Adipose tissue (tissue), 3 donors: Measurements from ENCODE around the gene FPR3. TPM values are rescaled to one million over a fixed set of nuclear protein-coding genes. Genes with fewer than 3 reads are reported as not detected.
"Not testable (repeated sequence)": the region's sequence is repeated elsewhere in the genome, so short reads cannot be mapped to it uniquely, and the experiment has no call there.

Source experiments
- H3K27ac ChIP-seq: one replicate; pipeline ENCODE4 v1.5.1; 2013; ENCODE audit warnings: low read depth, low read length
- WGBS, 3 donors: extraction: QIAGEN DNeasy Blood & Tissue Kit; methylation state at CpG; one replicate each; pipeline ENCODE4 v1.1.7; 2013; 5-methylcytosine and 5-hydroxymethylcytosine counted together
- polyA plus RNA-seq, 3 donors: library from polyadenylated mRNA; stranded (reverse); fragments of 200-250 nt; gene quantifications; one replicate each; pipeline ENCODE4 v1.2.3, GENCODE V29; 2013
- donor health status: healthy with polysubstance abuse.
- donor health status: Bipolar disorder and iron deficiency.
- donor health status: healthy.

FPR3 gene
- polyA plus RNA-seq, 3 donors: 0.67 to 4.5 (median 1.6) TPM

- no peak overlapping the region for H3K27ac ChIP-seq
- 46 to 69% (median 49%) methylated on average over 7 of the region's 7 CpGs for WGBS, 3 donors
Observed at GRCh38 chr19:51800473-51801244, 5.7 kb downstream of the FPR3 start.

- WGBS, 3 donors: 70 to 82% (median 71%) methylated on average over 2 of the region's 2 CpGs
- no peak overlapping the region for H3K27ac ChIP-seq
Observed at GRCh38 chr19:51802775-51803174, 7.8 kb downstream of the FPR3 start.

GRCh38 chr19:51803519-51803918, 8.6 kb downstream of the FPR3 start:
- H3K27ac ChIP-seq: no peak overlapping the region
- 70 to 79% (median 76%) methylated on average over 4 of the region's 4 CpGs for WGBS, 3 donors

- WGBS, 3 donors: 30 to 43% (median 32%) methylated on average over 5 of the region's 5 CpGs
- H3K27ac ChIP-seq: no peak overlapping the region
Observed at GRCh38 chr19:51803967-51804366, 9.0 kb downstream of the FPR3 start.

GRCh38 chr19:51804789-51805188, 9.8 kb downstream of the FPR3 start:
- not testable (repeated sequence) for H3K27ac ChIP-seq
- 63 to 80% (median 77%) methylated on average over 9 of the region's 9 CpGs for whole genome bisulfite sequencing, 3 donors

GRCh38 chr19:51805396-51805795, 10.4 kb downstream of the FPR3 start:
- H3K27ac ChIP-seq: not testable (repeated sequence)
- whole genome bisulfite sequencing, 3 donors: 74 to 84% (median 79%) methylated on average over 8 of the region's 8 CpGs

GRCh38 chr19:51806571-51806970, 11.6 kb downstream of the FPR3 start:
- not testable (repeated sequence) for H3K27ac ChIP-seq
- WGBS, 3 donors: 83 to 94% (median 86%) methylated on average over 5 of the region's 5 CpGs

GRCh38 chr19:51807111-51807701, 12.2 kb downstream of the FPR3 start:
- H3K27ac ChIP-seq: no peak overlapping the region
- 33 to 59% (median 56%) methylated on average over 6 of the region's 6 CpGs for WGBS, 3 donors

GRCh38 chr19:51807925-51808324, 13.0 kb downstream of the FPR3 start:
- no peak overlapping the region for H3K27ac ChIP-seq
- 50 to 90% (median 90%) methylated on average over 2 of the region's 2 CpGs for WGBS, 3 donors

- H3K27ac ChIP-seq: no peak overlapping the region
- WGBS, 3 donors: 71 to 78% (median 74%) methylated on average over 8 of the region's 8 CpGs
Observed at GRCh38 chr19:51808333-51808986, 13.5 kb downstream of the FPR3 start.

GRCh38 chr19:51809787-51810186, 14.8 kb downstream of the FPR3 start:
- no peak overlapping the region for H3K27ac ChIP-seq
- 52 to 70% (median 65%) methylated on average over 4 of the region's 4 CpGs for WGBS, 3 donors

- 78 to 84% (median 78%) methylated on average over 7 of the region's 7 CpGs for WGBS, 3 donors
- H3K27ac ChIP-seq: no peak overlapping the region
Observed at GRCh38 chr19:51810223-51810622, 15.3 kb downstream of the FPR3 start.

GRCh38 chr19:51811344-51811743, 16.4 kb downstream of the FPR3 start:
- 81 to 84% (median 83%) methylated on average over 11 of the region's 11 CpGs for WGBS, 3 donors
- H3K27ac ChIP-seq: no peak overlapping the region

- WGBS, 3 donors: 89 to 91% (median 90%) methylated on average over 9 of the region's 9 CpGs
- H3K27ac ChIP-seq: no peak overlapping the region
Observed at GRCh38 chr19:51815043-51815442, 20.1 kb downstream of the FPR3 start.

- WGBS, 3 donors: 81 to 96% (median 82%) methylated on average over 1 of the region's 1 CpG
- no peak overlapping the region for H3K27ac ChIP-seq
Observed at GRCh38 chr19:51816711-51817110, 21.8 kb downstream of the FPR3 start.

- H3K27ac ChIP-seq: no peak overlapping the region
- 43 to 57% (median 55%) methylated on average over 3 of the region's 3 CpGs for WGBS, 3 donors
Observed at GRCh38 chr19:51820011-51820410, 25.1 kb downstream of the FPR3 start.

- 61 to 74% (median 72%) methylated on average over 7 of the region's 7 CpGs for WGBS, 3 donors
- no peak overlapping the region for H3K27ac ChIP-seq
Observed at GRCh38 chr19:51820831-51821446, 26.0 kb downstream of the FPR3 start.

- WGBS, 3 donors: 63 to 67% (median 65%) methylated on average over 3 of the region's 3 CpGs
- H3K27ac ChIP-seq: no peak overlapping the region
Observed at GRCh38 chr19:51821456-51821855, 26.5 kb downstream of the FPR3 start.

GRCh38 chr19:51821921-51822320, 27.0 kb downstream of the FPR3 start:
- H3K27ac ChIP-seq: no peak overlapping the region
